ENCODE results near the gene TTLL12. TPM values are rescaled to one million over a fixed set of nuclear protein-coding genes. Genes with fewer than 3 reads are reported as not detected.

TTLL12 gene
- total RNA-seq, 1 donor from 2014 or later: 37.3 TPM

DNA sequence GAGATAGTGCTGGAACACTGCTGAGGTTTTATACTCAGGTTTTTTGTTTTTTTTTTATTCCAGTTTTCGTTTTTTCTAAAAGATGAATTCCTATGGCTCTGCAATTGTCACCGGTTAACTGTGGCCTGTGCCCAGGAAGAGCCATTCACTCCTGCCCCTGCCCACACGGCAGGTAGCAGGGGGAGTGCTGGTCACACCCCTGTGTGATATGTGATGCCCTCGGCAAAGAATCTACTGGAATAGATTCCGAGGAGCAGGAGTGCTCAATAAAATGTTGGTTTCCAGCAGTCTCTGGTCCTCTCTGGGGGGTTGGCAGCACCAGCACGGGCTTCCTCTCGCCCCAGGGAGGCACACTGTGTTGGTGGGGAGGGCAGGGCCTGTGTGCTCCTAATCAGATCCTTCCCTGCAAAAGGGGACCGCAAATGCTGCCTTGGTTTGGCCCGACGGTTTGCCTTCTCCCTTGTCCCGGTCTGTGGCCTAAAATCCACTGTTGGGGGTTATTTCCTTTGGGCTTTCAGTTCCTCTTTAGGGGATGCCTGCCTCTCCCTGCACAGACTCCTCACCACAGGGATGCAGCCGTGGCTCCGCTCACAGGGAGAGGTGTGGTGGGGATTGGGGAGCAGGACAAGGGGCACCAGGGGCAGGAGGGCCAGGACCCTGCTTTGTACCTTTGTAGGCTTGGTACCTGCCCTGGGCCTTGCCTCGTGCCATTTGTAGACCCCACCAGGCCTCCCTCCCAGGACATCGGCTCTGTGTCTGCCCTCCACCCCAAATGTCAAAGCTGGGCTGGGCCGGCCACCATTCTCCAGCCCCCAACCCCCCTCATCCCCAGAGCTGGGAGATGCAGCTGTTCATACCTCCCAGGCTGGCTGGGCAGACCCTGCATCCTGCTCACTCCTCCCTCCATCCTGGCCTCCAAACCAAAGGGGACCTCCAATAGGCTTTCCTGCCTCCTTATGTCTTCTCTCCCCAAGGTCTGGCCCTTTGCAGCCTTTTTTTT, 57.2 kb downstream of the TTLL12 start:
- no peak for DNase-seq (ENCODE audit: low read depth, low spot score)

DNA sequence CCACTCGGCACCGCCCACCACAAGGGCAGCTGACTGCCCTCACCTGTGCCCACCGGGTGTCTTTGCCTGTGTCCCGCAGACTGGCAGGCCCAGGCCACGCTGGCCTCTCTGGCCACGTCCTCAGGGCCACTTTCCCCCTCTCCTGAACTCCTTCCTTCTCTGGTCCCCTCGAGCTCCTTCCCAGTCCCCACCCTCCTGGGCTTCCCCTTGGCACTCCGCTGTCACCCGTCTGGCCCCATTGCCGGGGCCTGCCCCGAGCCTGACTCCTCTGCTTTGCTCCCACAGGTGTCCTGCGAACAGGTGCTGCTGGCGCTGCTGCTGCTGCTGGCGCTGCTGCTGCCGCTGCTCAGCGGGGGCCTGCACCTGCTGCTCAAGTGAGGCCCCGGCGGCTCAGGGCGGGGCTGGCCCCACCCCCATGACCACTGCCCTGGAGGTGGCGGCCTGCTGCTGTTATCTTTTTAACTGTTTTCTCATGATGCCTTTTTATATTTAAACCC, 58.0 kb downstream of the TTLL12 start:
- no peak for DNase-seq (ENCODE audit: low read depth, low spot score)

DNA sequence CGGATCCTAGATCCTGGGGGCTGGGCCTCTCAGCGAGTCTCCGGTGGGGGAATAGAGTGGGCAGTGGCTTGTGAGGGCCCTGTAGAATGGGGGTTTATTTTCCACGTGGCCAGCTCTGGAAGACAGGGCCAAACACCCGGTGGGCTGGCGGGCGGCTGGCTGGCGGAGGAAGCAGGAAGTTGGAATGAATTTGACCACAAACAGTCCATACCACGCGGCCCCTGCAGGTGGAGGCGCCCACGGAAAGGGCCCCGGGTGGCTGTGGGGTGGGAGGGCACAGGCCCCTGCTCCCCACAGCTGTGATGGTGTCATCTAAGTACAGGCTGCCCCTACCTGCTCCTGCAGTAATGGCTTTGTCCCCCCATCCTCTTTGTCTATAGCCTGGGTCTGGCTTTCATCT, 58.8 kb downstream of the TTLL12 start:
- DNase-seq (ENCODE audit: low read depth, low spot score): no peak

DNA sequence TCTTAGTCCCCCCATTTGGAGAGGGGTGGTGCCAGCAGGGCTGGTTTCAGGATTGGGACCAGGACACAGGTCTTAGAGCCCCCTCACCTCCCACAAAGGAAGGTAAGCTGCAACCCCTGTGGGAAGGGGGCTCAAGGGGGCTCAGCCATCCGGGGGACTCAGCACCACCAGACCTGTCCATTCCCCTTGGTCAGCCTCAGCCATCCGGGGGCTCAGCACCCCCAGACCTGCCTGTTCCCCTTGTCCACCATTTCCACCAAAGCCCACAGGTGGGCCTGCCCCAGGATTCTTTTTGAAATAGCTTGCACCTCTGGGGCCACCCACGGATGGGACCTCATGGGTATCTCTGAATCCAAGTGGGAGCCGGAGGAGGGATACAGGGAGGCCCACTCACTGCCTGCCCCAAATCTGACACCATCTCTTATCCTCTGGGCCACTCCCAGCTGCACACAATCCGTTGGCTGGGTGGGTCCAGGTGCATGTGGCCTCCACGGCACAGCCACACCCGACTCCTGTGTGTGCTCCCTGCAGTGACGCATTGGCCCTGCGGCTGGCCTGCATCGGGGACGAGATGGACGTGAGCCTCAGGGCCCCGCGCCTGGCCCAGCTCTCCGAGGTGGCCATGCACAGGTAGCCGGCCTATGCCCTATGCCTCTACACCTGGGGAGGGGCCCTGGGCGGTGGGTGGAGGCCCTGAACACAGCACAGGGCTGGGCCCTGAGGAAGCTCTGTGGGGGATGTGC, 59.6 kb downstream of the TTLL12 start:
- DNase-seq (ENCODE audit: low read depth, low spot score): no peak

DNA sequence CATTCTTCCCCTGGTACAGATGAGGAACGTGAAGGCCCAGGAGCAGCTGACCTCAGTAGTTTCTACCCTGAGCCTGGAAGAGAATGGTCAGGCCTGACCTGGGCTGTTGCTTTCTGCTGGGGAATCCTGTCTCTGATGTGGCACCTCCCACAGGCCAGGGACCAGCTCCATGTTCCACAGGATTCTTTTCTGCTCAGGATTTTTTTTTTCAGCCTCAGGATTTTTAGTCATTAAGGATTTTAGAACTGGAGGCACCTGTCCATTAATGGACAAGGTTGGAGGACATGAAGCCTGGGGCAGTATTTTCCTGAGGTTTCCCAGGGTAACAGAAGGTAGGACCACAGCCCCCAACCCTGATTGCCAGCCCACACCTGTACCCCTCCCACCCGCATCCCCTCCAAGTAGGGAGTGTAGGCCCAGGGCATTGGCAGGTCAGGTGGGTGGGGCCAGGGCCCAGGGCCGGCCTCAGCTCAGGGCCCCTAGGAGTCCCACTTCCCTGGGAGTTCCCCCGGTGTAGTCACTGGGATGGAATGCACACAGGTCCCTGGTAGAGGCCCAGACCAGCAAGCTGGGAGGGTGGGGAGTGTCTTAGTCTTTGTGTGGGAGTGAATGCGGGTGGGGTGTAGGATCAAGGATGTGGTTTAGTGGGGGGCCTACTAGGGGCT, 60.3 kb downstream of the TTLL12 start:
- DNase-seq (ENCODE audit: low read depth, low spot score): no peak

DNA sequence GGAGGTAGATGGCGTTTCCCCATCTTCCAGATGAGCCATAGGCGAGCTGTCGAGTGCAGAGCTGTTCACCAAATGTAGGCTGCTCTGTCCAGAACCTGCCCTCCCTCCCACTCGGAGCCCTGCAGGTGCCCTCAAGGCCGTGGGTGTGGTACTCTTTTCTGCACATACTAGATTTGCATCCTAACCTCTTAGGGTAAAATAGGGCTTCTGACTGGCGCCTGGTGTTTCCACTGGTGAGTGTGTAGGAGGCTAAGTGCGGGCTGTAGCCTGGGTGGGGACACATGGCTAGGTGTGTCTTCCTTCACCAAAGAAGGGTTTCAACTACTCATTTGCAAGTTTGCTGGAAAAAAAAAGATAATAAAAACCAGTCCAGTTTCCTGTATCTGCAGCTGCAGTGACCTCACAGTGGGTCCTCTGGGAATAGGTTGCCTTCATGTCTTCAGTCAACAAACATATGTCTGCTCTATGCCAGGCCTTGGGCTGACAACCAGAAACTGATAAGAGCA, 67.9 kb downstream of the TTLL12 start:
- DNase-seq (ENCODE audit: low read depth, low spot score): no peak

DNA sequence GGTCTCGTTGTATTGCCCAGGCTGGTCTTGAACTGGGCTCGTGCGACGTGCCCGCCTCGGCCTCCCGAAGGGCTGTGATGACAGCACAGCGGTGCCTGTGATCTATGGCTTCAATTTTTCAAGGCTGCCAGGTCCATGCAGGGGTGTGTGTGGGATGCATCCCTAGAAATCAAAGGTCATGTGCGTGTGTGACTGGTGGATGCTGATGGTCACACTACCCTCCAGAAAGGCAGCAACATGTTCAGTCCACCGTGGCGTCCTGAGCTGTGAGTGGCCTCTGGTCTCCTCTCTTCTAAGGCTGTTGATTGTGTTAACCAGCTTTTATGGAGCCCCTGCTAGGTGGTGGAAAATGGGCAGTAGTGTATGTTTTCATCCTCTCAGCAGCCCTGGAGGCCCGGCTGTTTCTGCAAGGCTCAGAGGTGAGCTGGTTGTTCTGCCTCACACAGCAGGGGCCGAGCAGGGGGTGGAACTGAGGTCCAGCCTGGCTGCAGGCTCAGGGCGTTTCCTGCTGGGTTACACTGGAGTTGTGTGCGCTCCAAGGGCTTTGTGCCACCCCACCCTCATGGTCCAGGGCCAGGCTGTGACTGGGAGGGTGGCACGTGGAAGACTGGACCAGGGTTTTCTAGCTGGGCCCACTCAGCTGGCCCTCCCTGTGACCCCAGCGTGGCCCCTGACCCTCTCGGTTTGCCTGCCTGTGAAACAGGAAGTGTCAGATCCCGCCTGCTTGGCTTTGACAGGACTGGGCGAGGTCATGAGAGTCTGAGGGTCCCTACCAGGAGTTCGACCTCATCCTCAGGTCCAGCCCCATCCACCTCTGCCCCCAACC, 68.7 kb downstream of the TTLL12 start:
- no peak for DNase-seq (ENCODE audit: low read depth, low spot score)

DNA sequence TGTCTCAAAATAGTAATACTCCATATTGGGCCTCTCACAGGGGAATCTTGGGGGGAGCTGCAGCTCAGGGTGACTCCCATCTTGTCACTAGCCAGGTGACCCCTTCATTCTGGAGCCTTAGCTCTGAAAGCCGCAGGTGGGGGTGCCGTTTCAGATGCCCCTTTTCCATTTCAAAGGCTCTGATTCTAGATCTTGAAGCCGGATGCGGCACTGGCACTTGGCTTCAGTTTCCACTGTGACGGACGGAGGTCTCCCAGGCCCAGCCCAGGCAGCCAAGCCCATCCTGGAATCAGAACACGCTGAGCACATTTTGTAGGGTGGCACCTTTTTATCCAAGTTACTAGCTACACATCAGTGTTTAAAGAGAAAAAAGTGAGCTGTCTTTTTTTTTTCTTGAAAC, 70.0 kb downstream of the TTLL12 start:
- DNase-seq (ENCODE audit: low read depth, low spot score): no peak

Other genes starting within 250 kb of the TTLL12 start
- gene PACSIN2, start 172.0 kb downstream of the TTLL12 start, total RNA-seq: 62.1 and 67.5 TPM in 2 replicates
- gene TTLL1, start 97.7 kb downstream of the TTLL12 start, total RNA-seq: 9.0 and 13.5 TPM in 2 replicates
- 0.46 and 0.74 TPM in 2 replicates for gene BIK, start 76.4 kb downstream of the TTLL12 start, total RNA-seq
- 13.4 and 16.2 TPM in 2 replicates for gene MCAT, start 43.7 kb downstream of the TTLL12 start, total RNA-seq
- gene TSPO, start 35.6 kb downstream of the TTLL12 start, total RNA-seq: 207 and 342 TPM in 2 replicates
- not detected in 2 replicates for gene SCUBE1, start 156.2 kb upstream of the TTLL12 start, total RNA-seq
- gene MPPED1, start 224.9 kb upstream of the TTLL12 start, total RNA-seq: not detected in 2 replicates